ENCODE results near the gene SFXN3. TPM values are rescaled to one million over a fixed set of nuclear protein-coding genes. Genes with fewer than 3 reads are reported as not detected.

The SFXN3 gene
- total RNA-seq, 1 donor from 2014 or later: 61.8 TPM

GRCh38 chr10:101072923-101073322 is 41.9 kb downstream of the SFXN3 start:
- DNase-seq (ENCODE audit: low read depth, low spot score): no peak

GRCh38 chr10:101073631-101074030 is 42.6 kb downstream of the SFXN3 start:
- DNase-seq (ENCODE audit: low read depth, low spot score): no peak

- no peak for DNase-seq (ENCODE audit: low read depth, low spot score)
Observed at GRCh38 chr10:101075775-101076174, 44.7 kb downstream of the SFXN3 start.

GRCh38 chr10:101076630-101077029 is 45.6 kb downstream of the SFXN3 start:
- DNase-seq (ENCODE audit: low read depth, low spot score): no peak

- no peak for DNase-seq (ENCODE audit: low read depth, low spot score)
Observed at GRCh38 chr10:101079874-101080273, 48.8 kb downstream of the SFXN3 start.

GRCh38 chr10:101080933-101081931 is 50.2 kb downstream of the SFXN3 start:
- no peak for DNase-seq (ENCODE audit: low read depth, low spot score)

- no peak for DNase-seq (ENCODE audit: low read depth, low spot score)
Observed at GRCh38 chr10:101085846-101086245, 54.8 kb downstream of the SFXN3 start.

- no peak for DNase-seq (ENCODE audit: low read depth, low spot score)
Observed at GRCh38 chr10:101087376-101087775, 56.3 kb downstream of the SFXN3 start.

GRCh38 chr10:101087965-101088364 is 56.9 kb downstream of the SFXN3 start:
- no peak for DNase-seq (ENCODE audit: low read depth, low spot score)

- no peak for DNase-seq (ENCODE audit: low read depth, low spot score)
Observed at GRCh38 chr10:101089520-101090299, 58.7 kb downstream of the SFXN3 start.

GRCh38 chr10:101090597-101090996 is 59.6 kb downstream of the SFXN3 start:
- no peak for DNase-seq (ENCODE audit: low read depth, low spot score)

Other genes starting within 250 kb of the SFXN3 start
- gene SLF2, start 118.3 kb upstream of the SFXN3 start, total RNA-seq: 18.1 and 36.7 TPM in 2 replicates
- gene SEMA4G, start 61.7 kb upstream of the SFXN3 start, total RNA-seq: 0.60 and 0.79 TPM in 2 replicates
- 53.4 and 69.3 TPM in 2 replicates for gene MRPL43, start 43.7 kb upstream of the SFXN3 start, total RNA-seq
- 12.5 and 13.7 TPM in 2 replicates for gene TWNK, start 43.7 kb upstream of the SFXN3 start, total RNA-seq
- 56.0 and 56.2 TPM in 2 replicates for gene LZTS2, start 31.4 kb upstream of the SFXN3 start, total RNA-seq
- gene PDZD7, start 105 bp upstream of the SFXN3 start, total RNA-seq: 0.46 and 0.63 TPM in 2 replicates
- 1.1 TPM in 2 replicates for gene KAZALD1, start 30.8 kb downstream of the SFXN3 start, total RNA-seq
- 0.60 and 1.8 TPM in 2 replicates for gene TLX1, start 100.1 kb downstream of the SFXN3 start, total RNA-seq
- gene LBX1, start 198.2 kb downstream of the SFXN3 start, total RNA-seq: not detected in 2 replicates

Data from pulmonary artery endothelial cell (primary cell).